Measurements from ENCODE around the gene ASS1.

ASS1 gene

DNA sequence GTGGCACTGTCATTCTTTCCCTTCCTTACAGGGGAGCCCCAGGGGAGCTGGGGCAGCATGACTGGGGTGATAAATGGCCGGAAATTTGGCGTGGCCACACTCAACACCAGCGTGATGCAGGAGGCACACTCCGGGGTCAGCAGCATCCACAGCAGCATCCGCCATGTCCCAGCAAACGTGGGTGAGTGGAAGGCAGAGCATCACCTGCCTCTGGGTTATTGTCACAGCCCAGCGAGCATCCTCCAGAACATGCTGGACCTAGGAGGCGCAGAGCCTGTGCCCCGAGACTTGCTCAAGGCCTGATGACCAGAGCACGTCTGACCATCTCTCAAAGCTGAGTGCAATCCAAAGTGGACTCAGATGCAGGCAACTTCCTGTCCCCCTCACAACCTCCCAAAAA, 22.2 kb upstream of the ASS1 start:
- no peak overlapping the region for H3K9ac ChIP-seq (ENCODE audit: low read length)
- peaks cover 11% of the 10 kb centered on the region for H3K4me1 ChIP-seq (ENCODE audit: control insufficient read depth, insufficient read depth, low read length)
- H3K36me3 ChIP-seq (ENCODE audit: control insufficient read depth, insufficient read depth, low read length), result peaks cover 7% of the 10 kb centered on the region
- peak overlapping the region; percentile 72 for H3K27ac ChIP-seq (ENCODE audit: low read depth, low read length)
- no peak overlapping the region for H3K4me3 ChIP-seq (ENCODE audit: low read length)
- H3K27me3 ChIP-seq (ENCODE audit: control insufficient read depth, insufficient read depth, low read length), result no peaks in the 10 kb centered on the region

DNA sequence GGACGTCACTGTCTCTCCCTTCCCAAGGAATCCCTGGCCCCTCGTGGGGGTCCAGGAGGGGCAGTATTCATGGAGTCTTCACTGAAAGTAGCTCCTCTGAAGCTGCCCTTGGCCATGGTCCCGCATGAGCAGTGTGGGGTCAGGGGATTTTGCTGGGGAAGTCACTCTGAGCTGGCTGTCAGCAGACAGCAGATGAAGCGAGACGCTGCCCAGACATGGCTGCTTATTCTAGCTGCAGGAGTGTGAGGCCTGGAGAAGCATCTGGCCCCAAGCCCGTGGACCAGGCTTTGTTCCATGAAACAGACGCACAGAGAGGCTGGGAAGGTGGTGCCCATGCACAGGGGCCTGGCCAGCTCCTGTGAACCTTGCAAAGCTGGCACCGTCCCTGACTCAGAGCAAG, 21.5 kb upstream of the ASS1 start:
- Histone ChIP-seq H3K27ac (ENCODE audit: low read depth, low read length) (peak overlapping the region; percentile 72), H3K4me3 (ENCODE audit: low read length) (no peak overlapping the region), H3K27me3 (ENCODE audit: control insufficient read depth, insufficient read depth, low read length) (no peaks in the 10 kb centered on the region), H3K4me1 (ENCODE audit: control insufficient read depth, insufficient read depth, low read length) (peaks cover 11% of the 10 kb centered on the region), H3K9ac (ENCODE audit: low read length) (no peak overlapping the region), H3K36me3 (ENCODE audit: control insufficient read depth, insufficient read depth, low read length) (peaks cover 7% of the 10 kb centered on the region)

DNA sequence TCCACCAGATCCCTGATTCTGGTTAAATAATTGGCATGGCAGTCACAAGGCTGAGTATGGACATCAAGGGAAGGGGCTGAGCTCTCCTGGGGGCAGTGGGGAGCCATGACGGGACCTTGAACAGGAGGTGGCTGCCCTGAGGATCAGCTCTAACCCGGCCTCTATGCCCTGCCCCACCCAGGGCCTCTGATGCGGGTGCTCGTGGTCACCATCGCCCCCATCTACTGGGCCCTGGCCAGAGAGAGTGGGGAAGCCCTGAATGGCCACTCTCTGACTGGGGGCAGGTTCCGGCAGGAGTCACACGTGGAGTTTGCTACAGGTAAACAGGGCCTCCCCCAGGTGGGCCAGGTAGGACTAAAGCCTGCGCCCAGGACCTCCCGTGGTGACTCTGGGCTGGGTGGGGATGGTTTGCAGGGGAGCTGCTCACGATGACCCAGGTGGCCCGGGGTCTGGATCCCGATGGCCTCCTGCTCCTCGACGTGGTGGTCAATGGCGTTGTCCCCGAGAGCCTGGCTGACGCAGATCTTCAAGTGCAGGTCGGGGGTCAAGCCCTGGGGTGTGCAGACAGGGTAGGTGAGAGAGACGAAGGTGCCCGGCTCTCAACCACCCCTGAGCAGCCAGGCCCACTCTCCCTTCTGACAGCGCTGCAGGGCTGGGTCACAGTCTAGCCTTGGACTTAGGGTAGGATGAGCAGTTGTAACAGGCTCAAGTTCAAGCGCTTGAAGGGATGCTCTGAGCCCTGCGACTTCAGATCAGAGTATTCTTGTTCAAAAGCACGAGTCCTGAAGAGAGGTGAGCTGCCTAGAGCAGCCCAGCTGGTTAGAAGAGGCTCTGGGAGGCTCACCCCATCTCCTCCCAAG, 19.9 kb upstream of the ASS1 start:
- H3K4me3 ChIP-seq (ENCODE audit: low read length), result no peak overlapping the region

DNA sequence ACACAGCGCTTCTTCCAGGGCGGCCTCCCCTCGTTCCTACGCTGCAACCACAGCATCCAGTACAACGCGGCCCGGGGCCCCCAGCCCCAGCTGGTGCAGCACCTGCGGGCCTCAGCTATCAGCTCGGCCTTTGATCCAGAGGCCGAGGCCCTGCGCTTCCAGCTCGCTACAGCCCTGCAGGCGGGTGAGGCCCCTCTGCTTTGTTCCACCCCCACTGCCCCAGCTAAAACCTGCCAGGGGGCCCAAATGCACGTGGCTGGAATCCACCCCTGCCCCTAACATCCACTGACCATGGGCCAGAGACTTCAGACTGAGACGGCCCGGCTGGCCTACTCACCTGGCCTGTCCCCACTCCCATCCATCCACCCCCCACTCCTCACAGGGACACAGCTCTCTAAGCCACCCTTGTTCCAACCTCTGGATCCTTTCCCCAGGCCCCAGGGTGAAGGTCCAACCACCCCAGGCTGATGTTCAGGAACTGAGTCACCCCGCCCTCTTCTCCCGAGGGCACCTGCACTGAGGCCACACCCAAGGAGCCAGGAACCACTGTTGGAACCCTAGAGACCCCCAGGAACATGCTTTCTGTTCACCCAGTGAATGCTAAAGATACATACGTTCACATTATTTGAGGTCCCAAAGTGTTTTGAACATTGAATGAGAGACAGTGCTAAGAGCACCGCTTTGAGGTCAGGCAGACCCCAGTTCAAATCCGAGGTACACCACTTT, 18.9 kb upstream of the ASS1 start:
- no peak overlapping the region for H3K9ac ChIP-seq (ENCODE audit: low read length)
- H3K4me1 ChIP-seq (ENCODE audit: control insufficient read depth, insufficient read depth, low read length), result peaks cover 11% of the 10 kb centered on the region
- H3K27me3 ChIP-seq (ENCODE audit: control insufficient read depth, insufficient read depth, low read length), result no peaks in the 10 kb centered on the region
- peaks cover 7% of the 10 kb centered on the region for H3K36me3 ChIP-seq (ENCODE audit: control insufficient read depth, insufficient read depth, low read length)
- no peak overlapping the region for H3K4me3 ChIP-seq (ENCODE audit: low read length)
- no peak overlapping the region for H3K27ac ChIP-seq (ENCODE audit: low read depth, low read length)

More for the DNA sequence above, 19.9 kb upstream of the ASS1 start:
- Histone ChIP-seq H3K27ac (ENCODE audit: low read depth, low read length) (no peak overlapping the region), H3K36me3 (ENCODE audit: control insufficient read depth, insufficient read depth, low read length) (peaks cover 5% of the 10 kb centered on the region), H3K4me1 (ENCODE audit: control insufficient read depth, insufficient read depth, low read length) (peaks cover 11% of the 10 kb centered on the region), H3K27me3 (ENCODE audit: control insufficient read depth, insufficient read depth, low read length) (no peaks in the 10 kb centered on the region), H3K9ac (ENCODE audit: low read length) (no peak overlapping the region)

DNA sequence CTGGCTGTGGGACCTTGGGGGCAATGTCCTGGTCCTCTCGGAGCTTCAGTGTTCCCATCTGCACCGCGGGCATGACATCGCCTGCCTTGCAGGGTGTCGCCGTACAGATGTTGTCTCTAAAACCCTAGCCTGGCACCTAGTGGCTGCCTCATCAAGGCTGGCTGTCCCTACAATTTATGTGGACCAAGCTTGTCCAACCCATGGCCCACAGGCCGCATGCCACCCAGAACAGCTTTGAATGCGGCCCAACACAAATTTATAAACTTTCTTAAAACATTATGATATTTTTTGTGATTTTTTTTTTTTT, 18.3 kb upstream of the ASS1 start:
- Histone ChIP-seq H3K36me3 (ENCODE audit: control insufficient read depth, insufficient read depth, low read length) (peaks cover 7% of the 10 kb centered on the region), H3K27me3 (ENCODE audit: control insufficient read depth, insufficient read depth, low read length) (no peaks in the 10 kb centered on the region), H3K9ac (ENCODE audit: low read length) (no peak overlapping the region)

DNA sequence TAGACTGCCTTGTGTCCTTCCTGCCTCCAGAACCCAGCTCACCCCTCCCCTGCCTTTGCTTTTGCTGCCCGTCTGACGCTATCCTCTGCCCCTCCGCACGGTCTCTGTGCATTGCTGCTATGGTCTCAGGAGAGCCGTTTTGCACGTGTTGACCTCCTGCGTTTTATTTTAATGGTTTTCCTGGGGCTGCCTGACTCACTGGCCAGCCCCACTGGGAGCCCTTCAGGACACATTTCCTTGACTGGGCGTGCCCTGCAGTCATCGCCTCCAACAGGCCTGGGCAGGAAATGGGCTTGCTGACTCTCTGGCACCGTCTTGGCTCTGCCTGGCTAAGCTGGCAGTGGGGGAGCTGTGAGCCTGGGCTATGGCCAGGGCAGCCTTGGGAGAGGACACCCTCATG, 17.9 kb upstream of the ASS1 start:
- Histone ChIP-seq H3K9ac (ENCODE audit: low read length) (no peak overlapping the region), H3K4me3 (ENCODE audit: low read length) (no peak overlapping the region), H3K27me3 (ENCODE audit: control insufficient read depth, insufficient read depth, low read length) (peaks cover 3% of the 10 kb centered on the region), H3K36me3 (ENCODE audit: control insufficient read depth, insufficient read depth, low read length) (peaks cover 9% of the 10 kb centered on the region), H3K27ac (ENCODE audit: low read depth, low read length) (no peak overlapping the region), H3K4me1 (ENCODE audit: control insufficient read depth, insufficient read depth, low read length) (peaks cover 11% of the 10 kb centered on the region)

More for the DNA sequence above, 18.3 kb upstream of the ASS1 start:
- peaks cover 11% of the 10 kb centered on the region for H3K4me1 ChIP-seq (ENCODE audit: control insufficient read depth, insufficient read depth, low read length)
- H3K27ac ChIP-seq (ENCODE audit: low read depth, low read length), result no peak overlapping the region
- no peak overlapping the region for H3K4me3 ChIP-seq (ENCODE audit: low read length)

DNA sequence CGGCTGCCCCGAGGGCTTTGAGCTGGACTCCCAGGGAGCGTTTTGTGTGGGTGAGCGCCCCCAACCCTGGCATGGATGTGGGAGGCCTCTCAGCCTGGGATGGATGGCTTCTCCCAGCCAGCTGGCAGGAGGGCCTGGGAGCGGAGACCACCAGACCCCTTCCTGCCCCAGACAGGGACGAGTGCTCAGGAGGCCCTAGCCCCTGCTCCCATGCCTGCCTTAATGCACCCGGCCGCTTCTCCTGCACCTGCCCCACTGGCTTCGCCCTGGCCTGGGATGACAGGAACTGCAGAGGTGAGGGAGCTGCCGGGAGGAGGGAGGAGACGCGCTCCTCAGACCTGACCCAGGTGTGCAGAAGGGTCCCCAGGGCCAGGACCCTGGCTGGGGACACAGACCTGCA, 17.4 kb upstream of the ASS1 start:
- Histone ChIP-seq H3K4me1 (ENCODE audit: control insufficient read depth, insufficient read depth, low read length) (peaks cover 11% of the 10 kb centered on the region), H3K4me3 (ENCODE audit: low read length) (no peak overlapping the region), H3K36me3 (ENCODE audit: control insufficient read depth, insufficient read depth, low read length) (peaks cover 9% of the 10 kb centered on the region), H3K27ac (ENCODE audit: low read depth, low read length) (no peak overlapping the region), H3K27me3 (ENCODE audit: control insufficient read depth, insufficient read depth, low read length) (peaks cover 3% of the 10 kb centered on the region), H3K9ac (ENCODE audit: low read length) (no peak overlapping the region)

DNA sequence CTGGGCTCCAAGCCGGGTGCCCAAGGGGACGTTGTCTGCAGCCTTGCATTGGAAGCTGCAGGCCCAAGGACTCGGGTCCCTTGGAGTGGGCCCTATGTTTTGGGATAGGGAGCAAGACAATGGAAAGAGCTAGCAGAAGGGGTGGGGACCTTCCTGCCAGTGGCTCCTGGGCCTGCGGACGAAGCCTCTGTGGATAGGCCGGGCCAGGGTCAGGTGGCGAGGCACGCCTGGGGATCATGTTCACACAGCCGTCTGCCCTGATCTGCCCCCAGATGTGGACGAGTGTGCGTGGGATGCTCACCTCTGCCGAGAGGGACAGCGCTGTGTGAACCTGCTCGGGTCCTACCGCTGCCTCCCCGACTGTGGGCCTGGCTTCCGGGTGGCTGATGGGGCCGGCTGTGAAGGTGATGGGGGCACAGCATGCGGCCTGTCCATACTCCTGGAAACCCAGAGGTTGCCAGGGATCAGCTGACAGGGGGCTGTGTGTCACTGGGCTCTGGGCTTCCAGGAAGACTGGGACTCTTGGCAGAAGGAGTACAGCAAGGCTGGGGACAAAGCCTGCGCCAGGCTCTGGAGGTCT, 16.6 kb upstream of the ASS1 start:
- H3K4me1 ChIP-seq (ENCODE audit: control insufficient read depth, insufficient read depth, low read length), result peaks cover 5% of the 10 kb centered on the region
- H3K9ac ChIP-seq (ENCODE audit: low read length), result no peak overlapping the region
- peaks cover 9% of the 10 kb centered on the region for H3K36me3 ChIP-seq (ENCODE audit: control insufficient read depth, insufficient read depth, low read length)
- H3K27ac ChIP-seq (ENCODE audit: low read depth, low read length), result no peak overlapping the region
- H3K4me3 ChIP-seq (ENCODE audit: low read length), result no peak overlapping the region
- peaks cover 8% of the 10 kb centered on the region for H3K27me3 ChIP-seq (ENCODE audit: control insufficient read depth, insufficient read depth, low read length)

DNA sequence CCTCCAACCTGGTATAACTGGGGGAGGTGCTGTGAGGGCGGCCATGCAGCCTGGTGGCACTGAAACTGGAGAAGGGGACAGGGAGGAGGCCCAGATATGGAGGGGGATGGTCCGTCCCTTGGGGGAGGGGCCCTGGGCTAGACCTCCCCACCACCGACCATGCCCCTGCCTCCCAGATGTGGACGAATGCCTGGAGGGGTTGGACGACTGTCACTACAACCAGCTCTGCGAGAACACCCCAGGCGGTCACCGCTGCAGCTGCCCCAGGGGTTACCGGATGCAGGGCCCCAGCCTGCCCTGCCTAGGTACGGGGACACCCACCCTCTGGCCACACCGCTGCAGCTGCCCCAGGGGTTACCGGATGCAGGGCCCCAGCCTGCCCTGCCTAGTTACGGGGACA, 15.4 kb upstream of the ASS1 start:
- Histone ChIP-seq H3K36me3 (ENCODE audit: control insufficient read depth, insufficient read depth, low read length) (peaks cover 9% of the 10 kb centered on the region), H3K4me1 (ENCODE audit: control insufficient read depth, insufficient read depth, low read length) (no peaks in the 10 kb centered on the region), H3K9ac (ENCODE audit: low read length) (no peak overlapping the region), H3K27me3 (ENCODE audit: control insufficient read depth, insufficient read depth, low read length) (peaks cover 16% of the 10 kb centered on the region), H3K27ac (ENCODE audit: low read depth, low read length) (no peak overlapping the region), H3K4me3 (ENCODE audit: low read length) (no peak overlapping the region)

DNA sequence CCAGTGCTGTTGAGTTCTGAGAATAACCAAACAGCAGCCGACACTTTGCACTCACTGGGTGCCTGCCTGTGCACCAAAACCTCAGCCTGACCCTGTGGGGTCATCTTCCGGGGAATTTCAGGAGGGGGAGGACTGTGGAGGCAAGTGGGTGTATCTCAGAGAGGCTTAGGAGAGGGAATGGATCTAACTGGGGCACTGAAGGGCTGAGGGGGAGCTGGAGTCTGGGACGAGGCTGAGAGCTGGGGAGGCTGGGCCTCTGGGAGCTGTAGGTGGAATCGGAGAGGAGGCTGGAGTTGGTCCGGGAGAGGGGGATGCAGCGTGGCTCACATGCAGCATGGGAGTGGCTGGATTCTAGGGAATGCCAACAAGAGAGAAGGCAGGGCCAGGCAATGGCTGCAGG, 14.9 kb upstream of the ASS1 start:
- Histone ChIP-seq H3K9ac (ENCODE audit: low read length) (no peak overlapping the region), H3K27ac (ENCODE audit: low read depth, low read length) (no peak overlapping the region), H3K4me1 (ENCODE audit: control insufficient read depth, insufficient read depth, low read length) (no peaks in the 10 kb centered on the region), H3K27me3 (ENCODE audit: control insufficient read depth, insufficient read depth, low read length) (peaks cover 16% of the 10 kb centered on the region), H3K36me3 (ENCODE audit: control insufficient read depth, insufficient read depth, low read length) (peaks cover 9% of the 10 kb centered on the region), H3K4me3 (ENCODE audit: low read length) (no peak overlapping the region)

DNA sequence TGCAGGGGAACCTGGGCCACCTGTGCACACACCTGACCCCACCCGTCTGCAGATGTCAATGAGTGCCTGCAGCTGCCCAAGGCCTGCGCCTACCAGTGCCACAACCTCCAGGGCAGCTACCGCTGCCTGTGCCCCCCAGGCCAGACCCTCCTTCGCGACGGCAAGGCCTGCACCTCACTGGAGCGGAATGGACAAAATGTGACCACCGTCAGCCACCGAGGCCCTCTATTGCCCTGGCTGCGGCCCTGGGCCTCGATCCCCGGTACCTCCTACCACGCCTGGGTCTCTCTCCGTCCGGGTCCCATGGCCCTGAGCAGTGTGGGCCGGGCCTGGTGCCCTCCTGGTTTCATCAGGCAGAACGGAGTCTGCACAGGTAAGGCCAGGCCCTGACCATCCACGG, 14.5 kb upstream of the ASS1 start:
- H3K27me3 ChIP-seq (ENCODE audit: control insufficient read depth, insufficient read depth, low read length), result peaks cover 16% of the 10 kb centered on the region
- peaks cover 9% of the 10 kb centered on the region for H3K36me3 ChIP-seq (ENCODE audit: control insufficient read depth, insufficient read depth, low read length)
- no peaks in the 10 kb centered on the region for H3K4me1 ChIP-seq (ENCODE audit: control insufficient read depth, insufficient read depth, low read length)
- H3K27ac ChIP-seq (ENCODE audit: low read depth, low read length), result no peak overlapping the region
- no peak overlapping the region for H3K4me3 ChIP-seq (ENCODE audit: low read length)
- no peak overlapping the region for H3K9ac ChIP-seq (ENCODE audit: low read length)

DNA sequence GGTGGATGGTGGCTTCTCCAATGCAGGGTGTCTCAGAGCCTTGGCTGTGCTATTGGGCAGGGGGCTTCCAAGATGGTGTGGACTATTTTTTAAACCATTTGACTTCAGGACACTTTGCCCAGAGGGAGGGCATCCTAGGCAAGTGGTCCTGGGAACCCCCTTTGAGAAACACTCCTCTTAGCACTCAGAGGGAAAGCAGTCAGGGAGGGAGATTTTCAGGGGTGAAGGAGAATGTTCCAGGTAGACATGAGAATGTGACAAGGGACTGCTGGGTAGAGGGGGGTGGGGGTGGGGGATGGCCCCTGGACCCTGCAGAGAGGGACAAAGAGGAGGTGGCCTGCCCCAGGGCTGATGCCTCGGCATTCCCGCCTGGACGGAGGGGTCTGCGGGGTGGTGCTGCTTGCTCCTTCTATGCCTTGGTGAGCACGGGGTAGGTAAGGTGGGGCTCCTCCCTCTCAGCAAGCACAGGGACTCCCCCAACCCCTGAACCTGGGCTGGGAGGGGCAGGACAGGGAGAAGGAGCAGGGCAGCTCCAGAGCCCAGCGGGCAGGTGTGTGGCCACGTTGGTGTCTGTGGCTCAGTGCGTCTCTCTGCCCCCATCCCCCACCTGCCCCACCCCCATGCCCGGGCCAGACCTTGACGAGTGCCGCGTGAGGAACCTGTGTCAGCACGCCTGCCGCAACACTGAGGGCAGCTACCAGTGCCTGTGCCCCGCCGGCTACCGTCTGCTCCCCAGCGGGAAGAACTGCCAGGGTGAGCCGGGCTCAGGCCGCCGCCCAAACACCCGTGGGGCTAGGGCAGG, 13.8 kb upstream of the ASS1 start:
- Histone ChIP-seq H3K27ac (ENCODE audit: low read depth, low read length) (no peak overlapping the region), H3K9ac (ENCODE audit: low read length) (no peak overlapping the region), H3K4me3 (ENCODE audit: low read length) (no peak overlapping the region), H3K36me3 (ENCODE audit: control insufficient read depth, insufficient read depth, low read length) (peaks cover 9% of the 10 kb centered on the region), H3K27me3 (ENCODE audit: control insufficient read depth, insufficient read depth, low read length) (peaks cover 16% of the 10 kb centered on the region), H3K4me1 (ENCODE audit: control insufficient read depth, insufficient read depth, low read length) (no peaks in the 10 kb centered on the region)
